HG03457 (cell line): ENCODE results near the gene PRDM11.
"Not testable (repeated sequence)": the region's sequence is repeated elsewhere in the genome, so short reads cannot be mapped to it uniquely, and the experiment has no call there.

Experiments
- ATAC-seq: cut with Tn5 transposase; IDR thresholded peaks from one replicate; pipeline ENCODE4 v1.9.1; 2021; ENCODE audit warnings: moderate number of reproducible peaks; ENCODE audit not compliant: unreplicated experiment

The PRDM11 gene

DNA sequence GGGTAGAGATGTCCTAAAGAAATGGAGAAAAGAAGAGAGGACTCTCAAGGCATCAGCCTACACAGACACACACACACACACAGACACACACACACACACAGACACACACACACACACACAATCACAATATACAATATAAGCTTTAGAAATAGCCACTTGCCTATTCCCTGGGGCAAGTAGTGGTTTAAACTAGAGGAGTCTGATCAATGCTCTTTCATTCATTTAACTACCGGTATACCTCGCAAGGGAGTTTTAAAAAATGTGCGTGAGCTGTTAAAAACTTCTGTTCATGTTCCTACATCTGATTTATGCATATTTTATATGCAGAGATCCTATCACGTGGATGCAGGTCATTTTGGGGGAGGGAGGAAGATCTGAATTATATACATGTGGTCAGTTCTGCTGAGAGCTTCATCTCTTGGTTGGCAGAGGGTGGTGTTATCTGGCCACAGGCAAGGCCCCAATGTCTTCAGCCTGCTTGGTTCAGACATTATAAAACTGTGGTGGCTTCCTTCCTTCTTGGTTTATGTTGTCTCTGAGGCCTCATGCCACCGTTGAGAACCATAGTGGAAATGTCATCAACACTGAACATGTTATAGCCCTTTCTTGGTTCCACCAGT is 83.1 kb downstream of the PRDM11 start:
- ATAC-seq: no peak

DNA sequence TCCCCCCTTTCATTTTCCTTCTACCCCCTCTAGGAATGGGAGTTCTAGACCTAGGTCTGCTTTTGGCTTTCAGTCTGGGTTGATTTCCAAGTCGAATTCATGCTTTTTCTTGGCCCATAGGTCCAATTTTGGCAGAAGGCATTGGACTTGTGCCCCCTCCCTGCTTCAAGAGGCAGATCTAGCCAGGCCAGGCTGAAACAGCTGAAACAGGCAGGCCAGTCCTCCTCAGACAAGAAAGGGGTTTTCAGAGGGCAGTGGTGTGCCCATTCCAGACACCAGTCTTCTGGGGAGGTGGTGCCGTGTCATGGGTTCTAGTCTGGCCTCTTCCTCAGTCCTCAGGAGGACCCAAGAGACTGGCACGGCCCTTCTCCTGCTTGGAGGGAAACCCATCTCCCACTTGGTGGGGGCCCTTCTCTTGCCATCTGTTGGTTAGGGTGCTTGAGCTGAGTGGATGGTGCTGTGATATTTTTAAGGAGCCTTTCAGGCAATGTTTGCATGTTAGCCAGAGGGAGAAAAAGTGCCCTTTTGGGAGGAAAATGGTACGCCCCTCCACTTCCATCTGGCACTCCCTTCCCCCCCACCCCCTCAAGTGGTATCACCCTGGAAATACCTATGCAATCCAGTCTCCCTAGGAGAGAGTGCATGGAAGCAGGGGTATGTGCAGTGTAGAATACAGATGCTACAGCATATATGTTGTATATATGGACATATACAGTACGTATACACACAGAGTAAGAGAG is 86.1 kb downstream of the PRDM11 start:
- no peak for ATAC-seq

DNA sequence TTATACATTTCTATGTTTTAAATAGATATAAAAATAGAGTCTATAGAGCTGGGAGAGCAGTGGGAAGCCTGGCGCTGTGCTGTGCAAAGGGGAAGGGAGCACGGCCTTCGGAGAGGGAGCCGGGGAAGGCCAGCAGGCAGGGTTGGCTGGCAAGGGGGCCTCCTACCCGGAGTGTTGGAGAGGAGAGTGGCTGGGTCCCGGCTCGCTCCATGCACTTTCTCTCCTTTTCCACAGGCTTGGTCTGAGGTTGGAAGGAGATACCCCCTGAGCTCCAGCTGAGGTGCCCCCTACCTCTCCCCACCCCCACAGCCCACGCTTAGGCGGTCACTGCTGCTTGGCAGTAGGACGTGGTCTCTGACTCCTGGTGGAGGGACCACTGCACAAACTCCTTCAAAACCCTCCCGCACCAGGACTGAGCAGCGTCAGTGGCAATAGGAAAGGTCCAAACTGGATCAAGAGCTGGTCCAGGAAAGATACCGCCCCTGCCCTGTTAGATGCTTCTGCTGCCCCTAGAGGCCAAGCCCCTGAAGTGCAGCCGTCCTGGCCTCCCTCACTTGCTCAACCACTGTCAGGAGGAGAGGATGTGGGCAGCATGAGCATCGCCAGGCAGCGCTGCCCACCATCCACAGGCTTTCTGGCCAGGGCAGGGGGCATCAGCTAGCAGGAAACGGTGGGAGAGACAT is 86.8 kb downstream of the PRDM11 start:
- ATAC-seq: no peak

DNA sequence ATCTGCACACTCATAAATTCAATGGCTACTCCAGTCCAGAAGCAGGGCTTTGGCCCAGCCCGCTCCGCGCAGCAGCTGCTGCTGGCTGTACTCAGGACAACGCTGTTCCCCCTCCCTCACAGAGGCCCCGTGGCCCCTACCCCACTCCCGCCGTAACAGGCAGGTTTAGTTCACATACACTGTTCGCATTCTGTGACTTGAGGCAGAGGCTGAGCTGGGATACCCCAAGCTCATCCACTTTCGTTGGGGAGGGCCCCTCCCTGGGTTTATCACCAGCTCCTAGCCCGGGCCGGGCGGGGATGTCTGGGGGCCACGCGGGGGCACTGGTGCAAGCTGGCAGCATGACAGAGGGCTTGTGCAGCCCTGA is 87.3 kb downstream of the PRDM11 start:
- no peak for ATAC-seq

DNA sequence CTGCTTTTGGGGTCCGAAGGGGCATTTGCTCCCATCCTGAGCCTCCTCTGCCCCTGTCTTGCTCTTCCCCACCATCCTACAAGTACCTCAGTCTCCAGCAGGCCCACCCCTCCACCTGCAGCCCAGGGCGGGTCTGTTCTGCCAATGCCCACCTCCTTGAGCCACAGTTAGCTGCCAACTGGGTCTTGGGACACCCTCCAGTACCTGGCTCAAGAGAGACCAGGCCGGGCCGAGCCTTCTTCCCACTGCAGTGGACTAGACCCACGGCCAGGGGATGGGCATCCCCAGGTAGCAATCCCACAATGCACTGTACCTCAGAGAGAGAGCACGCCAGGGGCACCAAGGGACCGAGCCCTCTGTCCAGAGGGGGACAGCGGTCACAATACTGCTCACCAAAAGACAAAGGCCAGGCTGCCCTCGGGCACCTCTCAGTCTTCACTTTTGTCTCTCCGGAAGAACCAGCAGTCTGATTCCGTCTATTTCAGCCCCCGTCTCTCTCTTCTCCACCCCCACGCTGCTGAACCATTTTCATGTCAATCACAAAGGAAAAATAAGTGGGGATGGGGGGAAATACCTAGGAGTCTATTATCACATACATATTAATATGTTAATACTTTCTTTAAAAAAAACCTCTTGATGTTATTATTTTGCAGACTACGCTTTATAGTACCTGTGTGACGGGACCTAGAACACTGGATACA is 88.0 kb downstream of the PRDM11 start:
- ATAC-seq: no peak

DNA sequence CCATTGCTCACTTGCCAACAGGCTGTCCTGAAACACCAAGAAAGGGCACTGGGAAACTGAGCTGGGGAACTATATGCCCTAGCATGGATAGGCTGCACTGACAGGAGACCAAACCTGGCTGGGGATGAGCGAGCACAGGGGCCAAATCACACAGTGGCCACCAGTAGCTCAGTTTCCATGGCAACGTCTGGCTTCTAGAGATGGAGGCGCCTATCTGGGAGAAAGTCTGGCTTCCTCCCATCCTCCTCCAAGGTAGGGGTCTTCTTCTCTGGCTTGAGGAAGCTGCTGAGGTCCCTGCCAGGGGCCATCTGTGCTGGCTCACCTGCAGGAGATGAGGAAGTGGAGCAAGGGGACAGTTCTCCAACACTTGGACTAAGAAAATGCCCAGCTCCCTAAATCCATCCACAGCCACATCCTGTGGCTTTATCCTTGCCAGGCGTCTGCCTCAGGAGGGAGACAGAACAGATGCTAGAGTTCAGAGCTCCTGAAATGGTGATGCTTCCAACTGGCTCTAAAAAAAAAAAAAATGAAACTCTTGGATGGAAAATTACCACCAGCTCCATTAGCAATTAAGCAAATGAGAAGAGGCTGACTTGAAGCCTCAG is 91.4 kb downstream of the PRDM11 start:
- ATAC-seq: no peak

DNA sequence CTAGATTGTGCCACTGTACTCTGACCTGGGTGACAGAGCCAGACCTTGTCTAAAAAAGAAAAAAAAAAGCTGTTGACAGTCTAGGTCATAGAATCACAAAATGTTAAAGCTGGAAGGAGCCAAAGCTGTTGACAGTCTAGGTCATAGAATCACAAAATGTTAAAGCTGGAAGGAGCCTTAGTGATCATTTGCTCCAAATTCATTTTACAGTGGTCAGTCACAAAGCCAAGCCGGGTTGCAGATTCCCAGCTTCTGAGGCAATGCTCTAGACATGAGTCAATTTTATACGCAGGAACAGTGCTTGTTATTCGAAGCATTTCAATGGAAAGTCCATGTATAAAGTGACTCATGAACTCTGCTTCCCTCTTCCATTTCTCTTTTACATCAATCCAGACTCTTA is 92.3 kb downstream of the PRDM11 start:
- no peak for ATAC-seq

DNA sequence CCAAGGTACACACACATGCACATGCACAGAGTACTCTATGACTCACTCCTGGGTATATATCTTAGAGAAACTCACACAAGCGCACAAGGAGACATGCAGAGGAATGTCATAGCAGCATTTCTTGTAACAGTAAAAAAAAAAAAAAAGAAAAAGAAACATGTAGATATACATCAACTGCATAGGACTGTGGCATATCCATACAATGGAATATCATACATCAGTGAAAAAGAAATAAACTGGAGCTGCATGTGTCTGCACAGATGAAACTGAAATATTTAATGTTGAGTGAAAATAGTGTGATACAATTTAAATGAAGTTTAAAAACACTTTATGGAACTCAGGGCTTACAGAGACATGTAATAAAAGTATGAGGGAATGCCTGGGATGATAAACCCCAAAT is 93.3 kb downstream of the PRDM11 start:
- ATAC-seq: no peak

DNA sequence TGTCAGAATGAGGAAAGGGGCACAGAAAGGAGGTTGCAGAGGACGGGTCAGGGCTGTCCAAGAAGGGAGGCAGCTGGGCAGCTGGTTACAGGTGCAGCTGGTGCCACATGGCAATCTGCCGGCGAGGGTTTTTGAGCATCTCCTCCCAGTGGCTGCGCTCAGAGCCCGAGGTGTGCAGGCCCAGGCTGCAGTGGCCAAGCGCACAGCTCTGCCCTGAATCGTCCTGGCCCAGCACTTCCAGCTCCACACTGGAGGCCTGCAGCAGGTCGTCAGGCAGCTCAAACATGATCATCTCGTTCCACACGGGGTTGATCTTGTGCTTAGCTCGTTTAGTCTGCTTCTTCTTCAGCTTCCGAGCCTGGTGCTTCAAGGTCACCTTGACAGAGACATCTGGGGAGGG is 97.5 kb downstream of the PRDM11 start:
- no peak for ATAC-seq

DNA sequence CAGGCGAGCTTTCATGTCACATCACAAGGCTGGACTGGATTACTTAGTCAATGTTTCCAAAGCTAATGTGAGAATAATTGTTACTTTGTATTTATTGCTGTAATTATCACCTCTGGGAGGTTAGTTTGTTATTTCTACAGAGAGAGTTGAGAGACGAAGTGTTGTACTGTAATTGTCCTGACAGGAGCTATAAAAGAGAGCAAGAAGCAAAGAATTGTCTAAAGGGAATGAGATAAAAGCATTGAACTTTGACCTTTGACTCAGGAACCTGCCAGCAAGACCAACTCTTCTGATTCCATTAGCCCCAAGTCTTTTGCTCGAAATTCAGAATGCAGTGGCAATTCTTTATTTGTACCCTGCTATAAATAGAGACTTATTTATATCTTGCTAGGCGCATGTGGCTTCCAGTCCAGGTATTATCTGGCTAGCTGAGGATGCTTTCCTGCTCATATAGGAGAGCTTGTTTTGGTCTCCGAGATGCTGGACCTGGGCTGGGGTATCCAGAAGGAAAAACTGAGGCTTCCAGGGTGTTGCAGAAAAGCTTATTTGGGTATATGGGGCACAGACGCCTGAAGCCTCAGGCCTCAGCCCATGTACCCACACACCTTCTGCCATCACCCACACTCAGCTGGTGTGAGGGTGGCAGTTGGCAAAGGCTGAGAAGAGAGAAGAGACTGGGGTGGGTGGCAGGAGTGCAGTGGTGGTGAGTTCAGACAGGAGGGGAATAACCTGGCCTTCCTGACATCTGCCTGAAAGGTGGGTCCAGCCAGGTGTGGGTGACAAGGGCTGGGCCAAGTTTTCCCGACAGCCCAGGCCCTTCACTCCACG is 99.0 kb downstream of the PRDM11 start:
- ATAC-seq: no peak

DNA sequence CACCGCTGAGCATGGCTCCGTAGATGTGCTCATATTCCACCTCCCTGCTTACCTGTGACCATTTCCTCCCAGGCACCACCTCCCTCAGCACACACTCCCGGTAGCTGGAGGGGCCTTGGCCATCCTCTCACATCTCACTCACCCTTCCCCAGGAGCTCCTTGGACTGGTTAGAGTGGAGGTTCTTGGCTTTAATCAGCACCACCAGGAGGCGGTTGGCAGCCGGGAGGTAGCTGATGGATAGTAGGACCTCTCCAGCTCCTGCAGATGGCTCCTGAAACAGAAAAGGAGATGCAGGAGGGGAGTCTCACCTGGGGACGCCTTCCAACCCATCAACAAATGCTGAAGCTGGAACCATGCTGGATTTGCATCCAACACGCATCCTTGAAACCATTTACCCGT is 99.8 kb downstream of the PRDM11 start:
- ATAC-seq: no peak

DNA sequence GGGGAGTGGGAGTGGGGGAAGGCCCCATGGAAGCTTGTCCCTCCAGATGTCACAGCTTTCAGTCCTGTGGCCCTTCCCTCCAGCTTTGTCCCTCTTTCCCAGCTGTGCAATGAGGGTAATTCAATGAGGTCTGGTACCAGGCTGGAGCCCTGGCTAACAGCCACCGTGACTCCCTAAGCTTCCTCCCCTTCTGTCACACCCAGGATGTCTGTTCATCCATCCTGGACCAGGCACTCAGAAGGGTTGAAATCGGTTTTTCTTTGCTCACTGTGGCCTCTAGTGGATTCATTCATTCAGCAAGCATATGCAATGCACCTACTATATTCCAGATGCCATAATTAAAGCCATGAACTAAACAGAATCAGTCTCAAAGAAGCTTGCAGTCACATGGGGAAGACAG is 101.0 kb downstream of the PRDM11 start:
- ATAC-seq: no peak

DNA sequence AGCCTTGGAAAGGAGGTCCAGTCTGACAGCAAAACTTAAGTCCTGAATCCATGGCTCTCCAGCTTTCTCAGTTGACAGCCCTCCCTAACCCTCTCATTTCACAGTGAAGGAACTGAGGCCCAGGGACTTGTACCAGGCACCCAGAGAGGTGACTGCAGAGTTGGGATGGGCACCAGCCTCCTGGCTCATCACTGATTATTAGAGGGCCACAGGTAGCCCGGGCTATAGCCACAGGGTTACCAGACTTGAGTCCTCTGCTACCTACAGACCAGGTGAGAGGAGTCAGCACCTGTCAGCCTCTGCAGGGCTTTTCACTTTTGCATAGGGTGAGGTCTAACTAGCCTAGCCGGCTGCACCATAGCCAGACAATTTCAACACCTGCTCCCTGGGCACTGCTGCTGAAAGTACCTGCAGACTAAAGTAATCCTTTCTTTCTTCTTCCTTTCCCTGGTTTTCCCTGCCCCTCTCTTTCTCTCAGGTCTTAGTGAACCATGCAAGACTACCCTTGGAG is 102.1 kb downstream of the PRDM11 start:
- ATAC-seq: no peak

DNA sequence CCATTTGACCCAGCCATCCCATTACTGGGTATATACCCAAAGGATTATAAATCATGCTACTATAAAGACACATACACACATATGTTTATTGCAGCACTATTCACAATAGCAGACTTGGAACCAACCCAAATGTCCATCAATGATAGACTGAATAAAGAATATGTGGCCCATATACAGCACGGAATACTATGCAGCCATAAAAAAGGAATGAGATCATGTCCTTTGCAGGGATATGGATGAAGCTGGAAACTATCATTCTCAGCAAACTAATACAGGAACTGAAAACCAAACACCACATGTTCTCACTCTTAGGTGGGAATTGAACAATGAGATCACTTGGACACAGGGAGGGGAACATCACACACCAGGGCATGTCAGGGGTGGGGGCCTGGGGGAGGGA is 102.9 kb downstream of the PRDM11 start:
- ATAC-seq: not testable (repeated sequence)

DNA sequence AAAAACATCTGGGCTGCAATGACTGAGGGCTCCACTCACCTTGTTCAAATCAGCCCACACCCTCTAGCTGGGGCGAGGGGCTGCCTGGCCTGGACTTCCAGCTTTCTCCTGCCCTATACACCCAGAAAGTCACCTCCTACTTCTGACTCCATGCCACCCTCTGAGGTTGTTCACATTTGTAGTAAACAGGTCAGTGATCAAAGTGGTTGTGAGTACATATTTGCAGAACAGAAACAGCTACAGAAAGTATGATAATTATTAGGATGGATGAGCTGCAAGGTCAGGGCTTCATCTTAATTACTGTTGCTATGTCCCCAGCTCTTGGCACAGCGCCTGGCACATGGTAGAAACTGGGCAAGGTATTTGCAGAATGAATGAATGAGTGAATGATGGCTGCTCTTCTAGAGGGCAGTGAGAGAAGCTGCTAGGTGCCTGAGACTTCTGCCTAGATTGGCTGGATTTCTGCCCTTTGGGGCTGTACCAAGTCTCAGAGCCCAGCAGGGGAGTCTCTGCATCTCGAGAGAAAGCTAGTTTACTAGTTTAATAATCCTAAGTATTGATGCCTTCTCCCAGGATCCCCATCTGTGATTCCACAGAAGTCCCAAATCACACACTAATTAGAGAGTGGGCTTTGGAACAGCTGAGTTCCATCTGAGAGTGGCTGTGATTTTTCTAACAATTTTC is 103.7 kb downstream of the PRDM11 start:
- ATAC-seq: no peak

DNA sequence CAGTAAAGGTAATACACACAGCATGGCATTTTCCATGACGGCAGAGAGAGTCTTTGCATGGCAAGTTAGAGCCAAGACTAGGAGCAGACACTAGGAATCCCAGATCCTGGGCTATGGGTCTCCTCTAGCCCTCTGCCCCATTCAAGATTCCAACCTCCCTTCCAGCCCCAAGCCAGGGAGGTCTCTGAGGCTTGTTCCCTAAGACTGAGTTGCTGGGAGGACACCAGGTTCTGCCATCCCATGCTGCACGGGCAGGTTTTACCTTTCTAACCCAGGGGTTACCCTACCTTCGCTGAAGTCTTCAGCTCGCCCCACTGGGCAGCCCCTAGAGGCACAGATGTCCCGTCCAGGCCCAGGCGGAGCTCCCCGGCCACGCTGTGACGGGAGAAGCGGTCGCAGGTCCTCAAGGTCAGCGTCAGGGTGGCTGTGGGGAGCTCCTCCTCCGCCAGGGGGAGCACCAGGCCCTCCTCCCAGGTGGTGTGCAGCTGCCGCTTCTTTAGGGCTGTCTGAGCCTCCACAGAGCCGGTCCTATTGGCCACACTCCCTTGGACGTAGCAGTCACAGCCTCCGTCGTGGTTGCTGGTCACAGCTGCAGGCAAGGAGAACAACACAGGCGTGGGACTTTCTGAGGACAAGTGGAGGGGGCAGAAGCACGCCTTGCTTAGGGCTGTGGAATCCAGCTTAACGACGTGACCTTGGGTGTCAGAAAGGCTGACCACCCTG is 105.9 kb downstream of the PRDM11 start:
- ATAC-seq: no peak

DNA sequence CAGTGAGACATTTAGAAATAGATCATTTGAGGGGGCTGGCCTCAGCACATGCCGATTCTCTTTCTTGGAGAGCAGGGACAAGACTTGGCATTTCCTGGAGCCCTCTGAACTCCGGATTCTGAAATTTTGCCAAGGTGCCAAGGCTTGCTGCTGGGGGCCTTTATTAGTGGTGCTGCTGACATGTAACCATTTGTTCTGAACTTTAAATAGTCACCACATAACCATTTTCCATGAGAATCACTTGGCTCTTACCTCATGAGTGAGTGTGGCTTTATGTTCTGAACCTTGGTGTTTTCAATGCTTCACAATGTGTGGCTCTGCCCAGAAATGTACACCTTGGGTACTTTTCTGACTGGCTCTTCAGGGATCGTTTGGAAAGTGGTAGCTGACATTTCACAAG is 106.4 kb downstream of the PRDM11 start:
- no peak for ATAC-seq

DNA sequence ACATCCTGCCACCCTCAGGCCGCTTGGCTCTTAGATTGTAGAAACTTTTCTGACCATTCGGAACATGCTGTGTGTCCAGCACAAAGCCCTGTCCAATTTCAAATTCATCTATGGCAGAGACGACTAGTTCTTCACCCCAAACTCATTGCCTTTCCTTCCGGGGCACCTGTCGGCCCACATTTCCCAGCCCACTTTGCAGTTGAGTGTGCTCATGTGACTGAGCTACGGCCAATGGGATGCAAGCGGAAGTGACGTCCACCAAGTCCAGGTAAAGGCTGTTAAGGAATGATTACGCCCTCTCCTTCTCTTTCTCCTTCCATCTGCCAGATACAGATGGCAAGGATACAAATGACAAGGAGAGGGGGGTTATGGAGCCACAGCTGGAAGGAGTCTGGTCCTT is 107.2 kb downstream of the PRDM11 start:
- no peak for ATAC-seq

DNA sequence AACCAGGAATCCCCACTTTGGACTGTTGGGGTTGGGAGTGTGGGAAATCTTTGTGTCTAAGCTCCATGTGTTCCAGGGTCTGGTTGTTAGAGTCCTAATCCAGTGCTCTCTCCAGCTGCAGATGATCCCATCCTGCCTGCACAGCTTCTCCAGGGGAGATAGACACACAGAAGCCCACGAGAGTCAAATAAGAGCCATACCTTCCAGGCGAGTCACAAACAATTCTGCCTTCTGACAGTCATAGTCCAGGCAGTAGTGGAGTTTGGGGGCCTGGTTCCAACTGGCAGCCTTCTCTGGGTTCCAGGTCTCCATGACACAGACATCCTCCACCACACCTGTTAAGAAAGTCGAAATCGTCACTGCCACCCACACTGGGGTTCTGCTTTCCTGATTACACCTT is 107.6 kb downstream of the PRDM11 start:
- ATAC-seq: no peak
